Measurements from ENCODE around the gene EPHA3.

GRCh38 chr3:89411201-89411600, 303.8 kb downstream of the EPHA3 start:
- no peak for TF ChIP-seq GATA3 (IDR thresholded peaks at IDR 0.05; ENCODE audit: low read depth, low read length)
- TF ChIP-seq GATA2 (IDR thresholded peaks at IDR 0.05; ENCODE audit: low read depth, low read length): no peak

Data from SH-SY5Y (cell line).